Osteoblast (primary cell): ENCODE results near the gene CDC14B. TPM values are rescaled to one million over a fixed set of nuclear protein-coding genes. Genes with fewer than 3 reads are reported as not detected.

Experiments
- DNase-seq: peaks from one replicate; pipeline ENCODE4 v3.0.0; 2011; ENCODE audit warnings: low spot score, mixed read lengths; ENCODE audit not compliant: insufficient read length; ENCODE audit errors: missing footprints
- H2AFZ ChIP-seq: 2 replicates; pipeline ENCODE4 v1.6.0; 2011; ENCODE audit warnings: mild to moderate bottlenecking, low read length
- H3K27ac ChIP-seq: 2 replicates; pipeline ENCODE4 v1.5.1; 2011; ENCODE audit warnings: mild to moderate bottlenecking, low read depth, low read length, moderate library complexity
- H3K27me3 ChIP-seq: 2 replicates; pipeline ENCODE4 v1.6.0; 2012; ENCODE audit warnings: mild to moderate bottlenecking, control low read depth, inconsistent platforms, low read length, moderate library complexity; ENCODE audit not compliant: insufficient read depth
- H3K36me3 ChIP-seq: 2 replicates; pipeline ENCODE4 v1.5.1; 2011; ENCODE audit warnings: mild to moderate bottlenecking, low read length, control low read depth, moderate library complexity; ENCODE audit not compliant: insufficient read depth
- H3K4me1 ChIP-seq: 2 replicates; pipeline ENCODE4 v1.5.1; 2011; ENCODE audit warnings: mild to moderate bottlenecking, low read length, control low read depth, moderate library complexity; ENCODE audit not compliant: insufficient read depth
- H3K4me2 ChIP-seq: 2 replicates; pipeline ENCODE4 v1.6.0; 2011; ENCODE audit warnings: mild to moderate bottlenecking, low read length; ENCODE audit not compliant: insufficient read depth
- H3K4me3 ChIP-seq: fragments of 200-600 bp; sonication (generic); 3 replicates; pipeline ENCODE4 v1.5.1; 2012; ENCODE audit warnings: mild to moderate bottlenecking, low read length, inconsistent platforms; ENCODE audit not compliant: insufficient read depth
- H3K79me2 ChIP-seq: 2 replicates; pipeline ENCODE4 v1.6.0; 2012; ENCODE audit warnings: mild to moderate bottlenecking, low read length, control low read depth, inconsistent platforms; ENCODE audit not compliant: insufficient read depth
- H3K9me3 ChIP-seq: 2 replicates; pipeline ENCODE4 v1.5.1; 2011; ENCODE audit warnings: low read depth, low read length, control low read depth
- H4K20me1 ChIP-seq: 2 replicates; pipeline ENCODE4 v1.6.0; 2012; ENCODE audit warnings: mild to moderate bottlenecking, low read length, control low read depth; ENCODE audit not compliant: insufficient read depth
- CTCF ChIP-seq: IDR thresholded peaks from 2 replicates; pipeline ENCODE4 v1.5.1; 2011; ENCODE audit warnings: mild to moderate bottlenecking, low read depth, low read length, moderate library complexity; ENCODE audit errors: extremely low read depth
- total RNA-seq: library from RNA; depleted of rRNA; stranded (reverse); fragments of >200 nt; gene quantifications from 2 replicates; pipeline ENCODE4 v1.2.3, GENCODE V29; 2012

Gene CDC14B
- total RNA-seq, 1 donor = 43.4 TPM

GRCh38 chr9:96581301-96581700 is 38.3 kb downstream of the CDC14B start:
- no peak for TF ChIP-seq CTCF
- Histone ChIP-seq H3K27me3 (no peaks in the 10 kb centered on the region), H3K4me1 (no peaks in the 10 kb centered on the region), H3K36me3 (no peaks in the 10 kb centered on the region), H3K4me3 (no peak overlapping the region), H3K79me2 (peaks cover 8% of the 10 kb centered on the region), H3K27ac (no peak overlapping the region), H2AFZ (no peak overlapping the region), H3K9me3 (no peaks in the 10 kb centered on the region), H3K4me2 (no peak overlapping the region), H4K20me1 (no peaks in the 10 kb centered on the region)
- DNase-seq = no peak

- Histone ChIP-seq H3K27me3 (no peaks in the 10 kb centered on the region), H3K4me2 (peak overlapping the region; percentile 76), H3K4me3 (peak overlapping the region; percentile 63), H4K20me1 (no peaks in the 10 kb centered on the region), H3K4me1 (peaks cover 4% of the 10 kb centered on the region), H3K79me2 (peaks cover 17% of the 10 kb centered on the region), H3K9me3 (no peaks in the 10 kb centered on the region), H3K36me3 (no peaks in the 10 kb centered on the region), H2AFZ (peak overlapping the region; percentile 77), H3K27ac (peak overlapping the region; percentile 20)
- TF ChIP-seq CTCF = no peak
- no peak for DNase-seq
Observed at GRCh38 chr9:96574931-96575351, 44.7 kb downstream of the CDC14B start.

GRCh38 chr9:96574455-96574854 is 45.2 kb downstream of the CDC14B start:
- no peak overlapping the region for H2AFZ ChIP-seq
- peak overlapping the region; percentile 76 for H3K4me2 ChIP-seq
- H3K9me3 ChIP-seq = no peaks in the 10 kb centered on the region
- no peak for DNase-seq
- H3K27me3 ChIP-seq = no peaks in the 10 kb centered on the region
- no peaks in the 10 kb centered on the region for H4K20me1 ChIP-seq
- peak overlapping the region; percentile 63 for H3K4me3 ChIP-seq
- peak overlapping the region; percentile 20 for H3K27ac ChIP-seq
- TF ChIP-seq CTCF = no peak
- peaks cover 4% of the 10 kb centered on the region for H3K4me1 ChIP-seq
- peaks cover 19% of the 10 kb centered on the region for H3K79me2 ChIP-seq
- H3K36me3 ChIP-seq = no peaks in the 10 kb centered on the region

GRCh38 chr9:96567203-96567700 is 52.4 kb downstream of the CDC14B start:
- peak; percentile 91 for DNase-seq

More at GRCh38 chr9:96567203-96567700, 52.4 kb downstream of the CDC14B start:
- Histone ChIP-seq H3K27me3 (no peaks in the 10 kb centered on the region), H3K4me1 (peaks cover 11% of the 10 kb centered on the region), H4K20me1 (no peaks in the 10 kb centered on the region), H3K36me3 (no peaks in the 10 kb centered on the region), H3K4me2 (peak overlapping the region; percentile 94), H3K79me2 (peaks cover 17% of the 10 kb centered on the region), H2AFZ (peak overlapping the region; percentile 65), H3K27ac (peak overlapping the region; percentile 54), H3K4me3 (peak overlapping the region; percentile 83), H3K9me3 (no peaks in the 10 kb centered on the region)
- TF ChIP-seq CTCF = no peak
